A549 treated with CORT108297 at 1 μM for 4 hours (cell line): ENCODE measurements around the gene ANKZF1. TPM values are rescaled to one million over a fixed set of nuclear protein-coding genes. Genes with fewer than 3 reads are reported as not detected.

Experiments
- total RNA-seq: library from RNA; stranded (reverse); fragments of 200-300 nt; extraction: Qiagen RNA extraction; gene quantifications from 5 replicates; pipeline ENCODE4 v1.2.3, GENCODE V29; 2022

ANKZF1 gene, protein sequence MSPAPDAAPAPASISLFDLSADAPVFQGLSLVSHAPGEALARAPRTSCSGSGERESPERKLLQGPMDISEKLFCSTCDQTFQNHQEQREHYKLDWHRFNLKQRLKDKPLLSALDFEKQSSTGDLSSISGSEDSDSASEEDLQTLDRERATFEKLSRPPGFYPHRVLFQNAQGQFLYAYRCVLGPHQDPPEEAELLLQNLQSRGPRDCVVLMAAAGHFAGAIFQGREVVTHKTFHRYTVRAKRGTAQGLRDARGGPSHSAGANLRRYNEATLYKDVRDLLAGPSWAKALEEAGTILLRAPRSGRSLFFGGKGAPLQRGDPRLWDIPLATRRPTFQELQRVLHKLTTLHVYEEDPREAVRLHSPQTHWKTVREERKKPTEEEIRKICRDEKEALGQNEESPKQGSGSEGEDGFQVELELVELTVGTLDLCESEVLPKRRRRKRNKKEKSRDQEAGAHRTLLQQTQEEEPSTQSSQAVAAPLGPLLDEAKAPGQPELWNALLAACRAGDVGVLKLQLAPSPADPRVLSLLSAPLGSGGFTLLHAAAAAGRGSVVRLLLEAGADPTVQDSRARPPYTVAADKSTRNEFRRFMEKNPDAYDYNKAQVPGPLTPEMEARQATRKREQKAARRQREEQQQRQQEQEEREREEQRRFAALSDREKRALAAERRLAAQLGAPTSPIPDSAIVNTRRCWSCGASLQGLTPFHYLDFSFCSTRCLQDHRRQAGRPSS
- total RNA-seq, result 14.4 to 23.5 TPM (median 20.3 TPM) in 5 replicates

DNA sequence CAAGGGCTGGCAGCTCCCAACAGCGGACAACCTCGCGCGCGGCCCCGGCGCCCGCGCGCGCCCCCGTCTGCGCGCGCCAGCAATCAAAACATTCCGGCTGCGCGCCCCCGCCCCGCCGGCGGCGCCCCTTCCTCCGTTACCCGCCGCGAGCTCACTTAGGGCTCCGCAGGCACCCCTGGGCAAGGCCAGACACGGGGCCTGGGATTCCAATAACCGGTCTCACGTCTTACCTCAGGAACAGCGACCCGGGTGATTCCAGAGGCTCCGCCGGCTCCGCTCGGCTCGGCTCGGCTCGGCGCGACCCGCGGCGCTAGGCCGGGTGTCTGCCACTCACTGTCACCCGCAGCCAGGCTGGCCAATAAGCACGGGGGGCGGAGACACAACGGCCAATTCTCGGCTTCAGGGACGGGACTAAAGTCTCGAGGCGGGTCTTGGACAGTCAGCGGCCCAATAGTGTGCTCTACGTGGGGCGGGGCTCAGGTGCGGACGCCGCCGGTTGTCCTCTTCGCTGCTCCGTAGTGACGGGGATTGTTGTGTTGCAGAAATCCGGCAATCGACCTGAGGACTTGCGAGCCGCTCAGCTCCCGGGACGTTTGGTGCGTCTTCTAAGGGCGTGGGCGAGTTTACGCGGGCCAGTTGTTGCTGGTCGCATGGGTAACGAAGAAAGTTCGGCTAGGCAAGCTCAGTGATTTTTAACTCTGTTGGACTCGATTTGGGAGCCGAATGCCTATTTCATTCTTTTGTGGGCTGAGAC, at the start of gene ANKZF1, which contains the start of gene ATG9A:
TSS of gene ANKZF1 (plus strand) at position 502 of the 754 bp plus-strand sequence. CDS start 452 bp downstream, outside the sequence.
TSS of gene ATG9A (minus strand) at position 332 of the 754 bp plus-strand sequence. CDS start 1,612 bp downstream, outside the sequence.

DNA sequence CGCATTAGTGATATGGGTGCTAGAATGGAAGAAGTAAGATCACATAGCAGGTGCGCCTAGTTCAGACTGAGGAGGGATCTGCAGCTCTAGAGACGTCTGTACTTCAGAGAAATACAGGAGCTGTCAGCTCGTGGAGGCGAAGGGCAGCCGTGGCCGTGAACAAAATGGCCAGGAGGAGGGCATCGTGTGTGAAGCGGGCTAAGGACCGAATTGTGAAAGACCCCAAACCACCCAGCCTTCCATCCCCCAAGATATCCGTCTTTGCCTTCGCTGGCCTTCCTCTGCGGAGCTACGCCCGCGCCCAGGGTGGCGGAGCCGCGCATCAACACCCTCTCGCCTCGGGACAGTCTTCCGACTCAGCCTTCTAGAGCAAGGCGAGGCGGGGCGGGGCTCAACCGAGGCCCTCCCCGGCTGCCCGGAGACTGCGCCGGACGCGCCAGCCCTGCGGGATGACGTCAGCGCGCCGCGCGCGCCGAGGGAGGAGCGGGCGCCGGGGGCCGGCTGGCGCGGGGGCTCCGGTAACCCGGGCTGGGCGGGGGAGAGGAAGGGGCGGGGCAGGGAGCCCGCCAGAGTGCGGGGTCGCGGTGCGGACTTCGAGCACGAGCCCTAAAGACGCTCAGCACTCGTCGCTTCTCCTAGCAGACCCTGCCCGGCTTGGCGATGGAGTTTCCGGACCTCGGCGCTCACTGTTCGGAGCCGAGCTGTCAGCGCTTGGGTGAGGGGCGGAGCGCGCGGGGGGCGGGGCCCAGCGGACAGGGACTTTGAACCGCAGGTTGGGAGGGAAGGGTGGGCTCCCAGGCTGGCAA, 23.1 kb upstream of the ANKZF1 start, which contains the start of gene ZFAND2B:
TSS of gene ZFAND2B (plus strand) at position 455 of the 806 bp plus-strand sequence. CDS start at position 661, 206 bp downstream.

GRCh38 chr2:219218732-219219701, 10.6 kb upstream of the ANKZF1 start, which contains the start of gene ABCB6:
TSS of gene ABCB6 (minus strand) at chr2:219218958. CDS start at chr2:219218673, 285 bp downstream.

GRCh38 chr2:219245148-219245898, 15.7 kb downstream of the ANKZF1 start, which contains the start of the genes GLB1L and STK16:
TSS of gene GLB1L (minus strand) at chr2:219245444. CDS start at chr2:219243573, 1,871 bp downstream.
TSS of gene STK16 (plus strand) at chr2:219245479. CDS start at chr2:219246000, 521 bp downstream.

DNA sequence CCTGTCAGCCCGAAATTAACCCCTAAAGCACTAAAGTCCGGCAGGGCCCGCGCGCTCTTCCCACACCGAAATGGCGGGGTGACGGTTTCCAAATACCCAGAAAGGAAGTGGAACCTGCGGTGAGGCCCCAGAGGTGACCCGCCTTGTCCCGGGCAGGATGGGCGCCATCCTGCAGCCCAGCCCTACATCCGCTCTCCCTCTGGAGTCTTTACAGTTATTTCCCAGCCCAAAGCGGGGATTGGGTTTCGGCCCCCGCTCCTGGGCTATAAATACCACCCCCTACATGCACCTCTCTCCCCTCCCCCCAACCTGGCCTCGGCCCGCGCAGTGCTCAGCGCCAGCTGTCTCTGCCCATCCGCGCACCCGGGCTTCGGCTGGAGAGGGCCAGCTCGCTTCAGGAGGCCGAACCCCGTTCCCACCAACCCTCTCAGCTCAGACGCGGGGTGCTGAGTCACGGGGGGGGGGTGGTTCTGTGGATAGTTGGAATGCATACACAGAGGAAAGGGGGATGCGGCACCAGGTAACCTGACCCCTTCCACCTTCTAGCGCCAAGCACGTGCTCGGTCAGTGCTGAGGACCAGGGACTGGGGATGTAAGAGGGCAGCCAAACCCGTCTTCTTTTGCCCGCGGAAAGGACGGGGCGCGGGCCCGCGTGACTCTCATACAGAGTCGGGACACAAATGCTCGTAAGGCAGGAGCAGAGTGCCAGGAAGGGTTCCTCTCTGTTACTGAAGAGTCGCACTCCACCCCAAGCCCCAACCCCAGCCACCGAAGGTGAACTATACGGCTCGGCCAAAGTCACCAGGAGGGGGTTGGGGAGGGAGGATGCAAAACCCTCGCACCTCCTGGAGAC, 23.5 kb downstream of the ANKZF1 start, which contains the start of gene TUBA4B:
TSS of gene TUBA4B (plus strand) at position 344 of the 853 bp plus-strand sequence. CDS start at position 509, 165 bp downstream.

GRCh38 chr2:219253753-219254589, 24.4 kb downstream of the ANKZF1 start, which contains the start of gene TUBA4A:
TSS of gene TUBA4A (minus strand) at chr2:219253918. CDS start at chr2:219253858, 60 bp downstream.

GRCh38 chr2:219279151-219279915, 49.7 kb downstream of the ANKZF1 start, which contains the start of gene DNAJB2:
TSS of gene DNAJB2 (plus strand) at chr2:219279366. CDS start at chr2:219279834, 468 bp downstream.

Other genes starting within 250 kb of the ANKZF1 start
- not detected in 5 replicates for gene FEV, start 244.6 kb upstream of the ANKZF1 start, total RNA-seq
- not detected in 5 replicates for gene CRYBA2, start 236.4 kb upstream of the ANKZF1 start, total RNA-seq
- gene CFAP65, start 188.3 kb upstream of the ANKZF1 start, total RNA-seq, result 0.15 to 0.24 TPM (median 0.20 TPM) in 5 replicates
- 0.13 to 0.25 TPM (median 0.21 TPM) in 4 of 5 replicates, not detected in the other for gene IHH, start 168.9 kb upstream of the ANKZF1 start, total RNA-seq
- gene NHEJ1, start 69.0 kb upstream of the ANKZF1 start, total RNA-seq, result 13.7 to 15.4 TPM (median 14.9 TPM) in 5 replicates
- 0.47 to 1.0 TPM (median 0.72 TPM) in 5 replicates for gene SLC23A3, start 59.8 kb upstream of the ANKZF1 start, total RNA-seq
- gene CNPPD1, start 52.9 kb upstream of the ANKZF1 start, total RNA-seq, result 40.2 to 52.2 TPM (median 49.6 TPM) in 5 replicates
- gene RETREG2, start 51.5 kb upstream of the ANKZF1 start, total RNA-seq, result 63.1 to 89.7 TPM (median 87.7 TPM) in 5 replicates
- 16.4 to 23.8 TPM (median 22.1 TPM) in 5 replicates for gene ZFAND2B, start 23.0 kb upstream of the ANKZF1 start, total RNA-seq
- 23.5 to 36.0 TPM (median 33.7 TPM) in 5 replicates for gene ABCB6, start 10.8 kb upstream of the ANKZF1 start, total RNA-seq
- gene ATG9A, start 170 bp upstream of the ANKZF1 start, total RNA-seq, result 44.9 to 51.0 TPM (median 49.9 TPM) in 5 replicates
- 5.1 to 7.2 TPM (median 7.0 TPM) in 5 replicates for gene GLB1L, start 15.6 kb downstream of the ANKZF1 start, total RNA-seq
- 28.6 to 30.9 TPM (median 30.0 TPM) in 5 replicates for gene STK16, start 15.7 kb downstream of the ANKZF1 start, total RNA-seq
- gene TUBA4B, start 23.4 kb downstream of the ANKZF1 start, total RNA-seq, result 0.30 to 0.56 TPM (median 0.37 TPM) in 5 replicates
- 338 to 483 TPM (median 379 TPM) in 5 replicates for gene TUBA4A, start 24.1 kb downstream of the ANKZF1 start, total RNA-seq
- 37.4 to 57.4 TPM (median 53.6 TPM) in 5 replicates for gene DNAJB2, start 49.6 kb downstream of the ANKZF1 start, total RNA-seq
- gene PTPRN, start 79.6 kb downstream of the ANKZF1 start, total RNA-seq, result 1.1 to 1.9 TPM (median 1.6 TPM) in 5 replicates
- not detected in 5 replicates for gene RESP18, start 102.9 kb downstream of the ANKZF1 start, total RNA-seq
- 47.8 to 67.2 TPM (median 61.9 TPM) in 5 replicates for gene DNPEP, start 158.1 kb downstream of the ANKZF1 start, total RNA-seq
- 0.05 to 0.20 TPM (median 0.08 TPM) in 4 of 5 replicates, not detected in the other for gene DES, start 188.6 kb downstream of the ANKZF1 start, total RNA-seq
- 4.3 to 9.5 TPM (median 7.0 TPM) in 5 replicates for gene SPEG, start 205.0 kb downstream of the ANKZF1 start, total RNA-seq